GM12864 (cell line): ENCODE results near the gene LHX5.

Experiments used
- DNase-seq: peaks from one replicate; pipeline ENCODE4 v3.0.0-alpha.2; 2011; ENCODE audit warnings: low read depth
- H3K4me3 ChIP-seq: 2 replicates; pipeline ENCODE4 v1.5.1; 2011; ENCODE audit warnings: mild to moderate bottlenecking, low read depth, low read length, control low read depth
- CTCF ChIP-seq: IDR thresholded peaks from 2 replicates; pipeline ENCODE4 v1.5.1; 2011; ENCODE audit warnings: low read depth, mild to moderate bottlenecking, moderate library complexity, low read length, control low read depth, inconsistent platforms; ENCODE audit errors: missing control alignments

The LHX5 gene

GRCh38 chr12:113478351-113479011, 6.8 kb upstream of the LHX5 start:
- DNase-seq = no peak
- H3K4me3 ChIP-seq = no peak overlapping the region
- TF ChIP-seq CTCF = no peak

DNA sequence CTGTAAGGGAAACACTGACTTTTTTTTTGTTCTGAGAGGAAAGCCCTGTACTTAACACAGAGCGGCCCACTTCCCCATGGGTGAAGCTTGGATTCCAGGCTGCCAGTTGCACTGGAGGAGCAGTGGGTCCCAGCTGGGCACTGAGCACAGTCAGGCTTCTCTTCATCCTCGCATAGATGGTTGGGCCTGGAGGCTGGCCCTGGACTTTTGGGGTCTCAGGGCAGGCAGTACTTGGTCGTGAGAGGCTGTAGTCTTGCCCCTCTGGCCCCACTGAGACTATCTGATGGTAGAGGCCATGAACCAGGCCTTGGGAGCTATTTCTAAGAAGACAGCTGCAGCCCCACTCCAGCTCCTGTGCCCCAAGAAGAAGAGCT, 6.2 kb upstream of the LHX5 start:
- no peak overlapping the region for H3K4me3 ChIP-seq
- TF ChIP-seq CTCF = no peak
- no peak for DNase-seq

DNA sequence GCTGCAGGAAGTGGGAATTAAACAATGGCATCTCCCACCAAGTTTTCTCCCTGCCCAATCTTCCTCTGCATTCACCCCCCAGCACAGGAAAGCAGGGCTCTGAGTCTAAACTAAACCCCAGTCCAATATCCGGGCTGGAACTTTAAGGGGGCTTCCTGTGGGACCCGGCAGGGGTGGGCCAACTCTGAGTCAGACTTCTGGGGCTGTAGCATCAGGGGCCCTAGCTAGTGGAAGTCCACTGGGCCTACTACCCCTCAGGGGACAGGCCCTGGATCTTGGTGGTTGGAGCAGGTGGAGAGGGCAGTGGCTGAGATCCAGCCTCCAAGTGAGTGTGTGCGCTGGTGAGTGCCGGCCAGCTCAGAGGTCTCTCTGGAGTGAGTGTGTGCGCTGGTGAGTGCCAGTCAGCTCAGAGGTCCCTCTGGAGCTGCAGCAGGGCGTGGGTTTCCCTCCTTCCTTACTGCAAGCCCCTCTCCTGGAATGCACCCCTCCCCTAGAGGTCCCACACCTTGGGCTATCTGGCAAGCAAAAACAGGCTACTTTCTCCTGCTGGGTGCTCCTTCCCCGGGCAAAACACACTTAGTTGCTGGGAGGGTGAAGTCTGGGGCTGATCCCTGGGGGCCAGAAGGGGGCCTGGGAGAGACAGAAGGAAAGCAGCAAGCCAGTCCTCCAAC, 5.6 kb upstream of the LHX5 start:
- no peak for DNase-seq
- TF ChIP-seq CTCF = no peak
- no peak overlapping the region for H3K4me3 ChIP-seq

DNA sequence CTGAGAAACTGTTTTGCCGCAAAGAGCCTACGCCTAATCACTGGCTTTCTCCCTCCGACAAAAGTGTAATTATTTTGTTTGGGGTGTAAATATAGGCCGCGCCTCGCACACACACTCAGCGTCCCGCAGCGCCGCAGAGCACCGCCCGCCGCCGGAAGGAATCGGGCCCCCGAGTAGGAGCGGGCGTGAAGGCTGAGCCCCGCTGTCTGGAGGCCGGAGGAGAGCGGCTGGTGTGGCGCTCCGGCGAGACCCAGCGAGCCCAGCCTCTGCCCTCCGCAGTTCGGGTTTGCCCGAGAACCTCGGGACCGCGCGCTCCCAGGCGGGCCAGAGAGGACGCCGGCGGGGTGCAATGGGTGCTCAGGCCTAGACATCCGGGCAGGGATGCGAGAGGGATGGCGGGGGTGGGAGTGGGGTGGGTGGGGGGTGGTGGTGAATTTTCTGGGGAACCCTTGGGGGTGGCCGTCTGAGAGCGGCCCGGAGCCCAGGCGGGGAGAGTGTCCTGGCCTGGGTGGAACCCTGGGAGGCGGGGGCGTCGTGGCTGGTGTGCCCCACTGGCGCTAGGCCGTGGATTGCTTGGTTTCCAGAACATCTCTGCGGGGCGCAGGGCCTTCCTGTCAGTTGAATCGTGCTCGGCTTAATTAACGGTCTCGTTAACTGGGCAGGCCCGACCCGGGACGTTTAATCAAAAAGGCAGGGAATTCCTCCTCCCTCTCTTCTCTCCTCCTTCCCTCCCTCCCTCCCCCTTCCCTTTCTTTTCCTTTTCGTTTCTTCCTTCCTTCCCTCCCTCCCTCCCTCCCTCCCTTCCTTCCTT, 4.7 kb upstream of the LHX5 start:
- DNase-seq = no peak
- no peak for TF ChIP-seq CTCF

DNA sequence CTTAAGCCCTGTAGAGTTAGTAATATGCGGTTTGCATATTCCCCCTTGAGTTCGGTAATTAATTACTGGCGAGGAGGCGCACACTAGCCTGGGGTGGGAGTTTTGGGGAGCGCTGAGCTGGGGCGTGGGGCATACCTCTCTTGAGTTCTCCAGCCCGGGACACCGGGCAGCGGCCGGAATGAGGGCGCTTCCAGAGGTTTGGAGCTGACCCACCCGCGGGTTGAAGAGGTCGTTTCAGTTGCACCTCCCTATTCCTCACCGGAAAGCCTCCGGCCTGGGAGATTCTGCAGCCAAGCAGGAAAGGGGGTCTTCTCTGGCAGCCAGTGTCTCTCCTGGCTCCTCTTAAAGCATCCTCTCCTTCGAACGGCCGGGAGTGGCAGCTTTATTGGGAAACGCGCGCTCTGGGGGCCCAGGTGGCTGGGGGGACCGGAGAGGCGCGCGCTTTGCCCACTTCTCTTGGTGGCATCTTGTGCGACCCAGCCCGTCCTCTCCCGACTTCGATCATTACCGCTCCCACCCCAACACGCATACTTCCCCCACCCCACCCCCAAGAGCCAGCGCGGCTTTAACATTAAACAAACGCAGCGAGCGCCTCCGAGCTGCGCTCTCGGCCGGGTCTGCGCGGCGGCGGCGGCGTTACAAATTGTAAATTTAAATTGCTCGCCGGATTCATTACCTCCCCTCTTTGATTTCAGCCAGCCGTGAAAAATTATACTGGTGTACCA, 3.9 kb upstream of the LHX5 start:
- no peak for DNase-seq
- H3K4me3 ChIP-seq = no peak overlapping the region
- TF ChIP-seq CTCF = no peak

More for the DNA sequence above, 4.7 kb upstream of the LHX5 start:
- no peak overlapping the region for H3K4me3 ChIP-seq

DNA sequence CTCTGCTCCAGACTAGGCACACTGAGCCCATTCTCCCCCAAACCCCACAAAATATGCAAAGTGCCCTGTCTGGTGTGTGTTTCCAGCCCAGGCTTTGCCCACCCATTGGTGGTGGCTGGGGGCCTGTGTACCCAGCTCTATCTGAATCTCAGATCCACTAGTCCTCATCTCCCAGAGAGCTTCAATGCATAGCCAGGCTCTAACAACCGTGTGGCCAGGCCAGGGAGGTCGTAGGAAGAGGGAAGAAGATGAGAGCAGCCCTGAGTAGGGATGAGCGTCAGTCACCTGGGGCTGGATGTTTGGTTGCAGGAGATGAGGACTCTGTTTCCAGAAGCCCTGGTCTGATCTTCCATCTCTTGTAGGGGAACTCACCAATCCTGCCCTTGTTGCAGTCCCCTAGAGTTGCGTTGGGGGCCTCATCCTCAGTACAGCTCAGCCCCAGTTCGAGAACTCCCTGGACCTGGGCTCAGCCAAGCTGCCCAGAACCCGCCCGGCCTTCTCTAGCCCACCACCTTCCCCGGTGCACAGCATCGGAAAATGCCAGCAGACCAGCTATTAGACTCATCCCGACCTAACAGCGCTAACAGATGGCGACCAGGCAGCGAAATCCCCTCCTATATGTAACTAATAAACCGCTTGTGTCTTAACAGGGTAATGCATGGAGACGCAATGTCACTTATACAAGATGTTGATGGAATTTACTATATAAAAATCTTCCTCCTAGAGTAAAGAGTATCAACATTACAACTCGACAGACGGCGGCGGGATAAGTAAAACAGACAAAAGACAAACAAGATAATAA, 3.2 kb upstream of the LHX5 start:
- no peak for TF ChIP-seq CTCF
- no peak for DNase-seq
- H3K4me3 ChIP-seq = no peak overlapping the region
